Bronchial epithelial cell (primary cell): ENCODE measurements around the gene ARHGAP23. TPM values are rescaled to one million over a fixed set of nuclear protein-coding genes. Genes with fewer than 3 reads are reported as not detected.
"Not testable (repeated sequence)": the region's sequence is repeated elsewhere in the genome, so short reads cannot be mapped to it uniquely, and the experiment has no call there.

Experiments used
- DNase-seq: peaks from one replicate; pipeline ENCODE4 v3.0.0-alpha.2; 2010; ENCODE audit warnings: low read depth
- FAIRE-seq: peaks from 2 replicates; lab custom pipeline; 2011; peaks lifted over from hg19 to GRCh38; lab: Jason Lieb, UNC
- H3K27me3 ChIP-seq: 2 replicates; pipeline ENCODE4 v1.5.1; 2011; ENCODE audit warnings: low read length; ENCODE audit not compliant: control insufficient read depth, insufficient read depth
- H3K36me3 ChIP-seq: 2 replicates; pipeline ENCODE4 v1.5.1; 2011; ENCODE audit warnings: low read length; ENCODE audit not compliant: control insufficient read depth, insufficient read depth
- H3K4me3 ChIP-seq: 2 replicates; pipeline ENCODE4 v1.5.1; 2011; ENCODE audit warnings: mild to moderate bottlenecking, low read depth, low read length, control low read depth
- total RNA-seq: library from RNA; depleted of rRNA; stranded (reverse); fragments of >200 nt; gene quantifications from 2 replicates; pipeline ENCODE4 v1.2.1, GENCODE V29; 2014
- TF ChIP-seq, protein P1 (sequence below): IDR thresholded peaks from 2 replicates; pipeline ENCODE4 v1.5.1; 2011; ENCODE audit warnings: mild to moderate bottlenecking, moderate library complexity, low read length, control low read depth, inconsistent platforms; ENCODE audit not compliant: insufficient read depth, severe bottlenecking

ARHGAP23 gene
- total RNA-seq, 1 donor from 2014 or later = 15.8 TPM

DNA sequence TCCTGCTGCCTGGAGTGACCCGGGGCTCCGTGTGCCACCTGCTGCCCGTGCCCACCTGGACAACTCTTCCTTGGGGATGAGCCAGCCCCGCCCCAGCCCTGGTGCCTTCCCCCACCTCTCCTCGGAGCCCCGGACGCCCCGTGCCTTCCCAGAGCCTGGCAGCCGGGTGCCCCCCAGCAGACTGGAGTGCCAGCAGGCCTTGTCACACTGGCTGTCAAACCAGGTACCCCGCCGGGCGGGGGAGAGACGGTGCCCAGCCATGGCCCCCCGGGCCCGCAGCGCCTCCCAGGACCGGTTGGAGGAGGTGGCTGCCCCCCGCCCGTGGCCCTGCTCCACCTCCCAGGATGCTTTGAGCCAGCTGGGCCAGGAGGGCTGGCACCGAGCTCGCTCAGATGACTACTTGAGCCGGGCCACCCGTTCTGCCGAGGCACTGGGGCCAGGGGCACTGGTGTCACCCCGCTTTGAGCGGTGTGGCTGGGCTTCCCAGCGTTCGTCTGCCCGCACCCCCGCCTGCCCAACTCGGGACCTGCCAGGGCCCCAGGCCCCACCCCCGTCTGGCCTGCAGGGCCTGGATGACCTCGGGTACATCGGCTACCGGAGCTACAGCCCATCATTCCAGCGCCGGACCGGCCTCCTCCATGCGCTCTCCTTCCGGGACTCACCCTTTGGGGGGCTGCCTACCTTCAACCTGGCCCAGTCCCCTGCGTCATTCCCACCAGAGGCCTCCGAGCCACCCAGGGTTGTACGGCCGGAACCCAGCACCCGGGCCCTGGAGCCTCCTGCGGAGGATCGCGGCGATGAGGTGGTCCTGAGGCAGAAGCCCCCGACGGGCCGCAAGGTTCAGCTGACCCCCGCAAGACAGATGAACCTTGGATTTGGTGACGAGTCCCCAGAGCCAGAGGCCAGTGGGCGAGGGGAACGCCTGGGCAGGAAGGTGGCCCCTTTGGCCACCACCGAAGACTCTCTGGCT is 38.4 kb downstream of the ARHGAP23 start:
- FAIRE-seq (no peak), DNase-seq (no peak)
- no peak overlapping the region for H3K4me3 ChIP-seq
- peaks cover 36% of the 10 kb centered on the region for H3K36me3 ChIP-seq
- TF ChIP-seq, protein P1, sequence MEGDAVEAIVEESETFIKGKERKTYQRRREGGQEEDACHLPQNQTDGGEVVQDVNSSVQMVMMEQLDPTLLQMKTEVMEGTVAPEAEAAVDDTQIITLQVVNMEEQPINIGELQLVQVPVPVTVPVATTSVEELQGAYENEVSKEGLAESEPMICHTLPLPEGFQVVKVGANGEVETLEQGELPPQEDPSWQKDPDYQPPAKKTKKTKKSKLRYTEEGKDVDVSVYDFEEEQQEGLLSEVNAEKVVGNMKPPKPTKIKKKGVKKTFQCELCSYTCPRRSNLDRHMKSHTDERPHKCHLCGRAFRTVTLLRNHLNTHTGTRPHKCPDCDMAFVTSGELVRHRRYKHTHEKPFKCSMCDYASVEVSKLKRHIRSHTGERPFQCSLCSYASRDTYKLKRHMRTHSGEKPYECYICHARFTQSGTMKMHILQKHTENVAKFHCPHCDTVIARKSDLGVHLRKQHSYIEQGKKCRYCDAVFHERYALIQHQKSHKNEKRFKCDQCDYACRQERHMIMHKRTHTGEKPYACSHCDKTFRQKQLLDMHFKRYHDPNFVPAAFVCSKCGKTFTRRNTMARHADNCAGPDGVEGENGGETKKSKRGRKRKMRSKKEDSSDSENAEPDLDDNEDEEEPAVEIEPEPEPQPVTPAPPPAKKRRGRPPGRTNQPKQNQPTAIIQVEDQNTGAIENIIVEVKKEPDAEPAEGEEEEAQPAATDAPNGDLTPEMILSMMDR = no peak
- H3K27me3 ChIP-seq = no peaks in the 10 kb centered on the region

DNA sequence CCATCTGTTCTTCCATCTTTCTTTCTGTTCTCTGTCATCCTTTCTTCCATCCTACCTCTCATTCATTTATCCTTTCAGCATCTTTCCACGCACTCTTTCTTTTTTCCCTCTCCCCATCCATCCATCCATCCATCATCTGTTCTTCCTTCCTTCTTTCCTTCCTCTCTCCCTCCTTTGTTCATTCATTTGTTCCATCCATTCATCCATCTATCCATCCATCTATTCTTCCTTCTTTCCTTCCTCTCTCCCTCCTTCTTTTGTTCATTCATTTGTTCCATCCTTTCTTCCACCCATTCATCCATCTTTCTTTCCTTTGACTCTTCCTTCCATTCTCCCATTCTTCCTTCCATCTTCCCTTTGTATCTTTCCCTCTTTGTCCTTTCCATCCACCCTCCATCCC is 39.2 kb downstream of the ARHGAP23 start:
- Histone ChIP-seq H3K4me3 (no peak overlapping the region), H3K27me3 (no peaks in the 10 kb centered on the region), H3K36me3 (peaks cover 38% of the 10 kb centered on the region)
- TF ChIP-seq, protein P1 = no peak
- DNase-seq (no peak), FAIRE-seq (no peak)

DNA sequence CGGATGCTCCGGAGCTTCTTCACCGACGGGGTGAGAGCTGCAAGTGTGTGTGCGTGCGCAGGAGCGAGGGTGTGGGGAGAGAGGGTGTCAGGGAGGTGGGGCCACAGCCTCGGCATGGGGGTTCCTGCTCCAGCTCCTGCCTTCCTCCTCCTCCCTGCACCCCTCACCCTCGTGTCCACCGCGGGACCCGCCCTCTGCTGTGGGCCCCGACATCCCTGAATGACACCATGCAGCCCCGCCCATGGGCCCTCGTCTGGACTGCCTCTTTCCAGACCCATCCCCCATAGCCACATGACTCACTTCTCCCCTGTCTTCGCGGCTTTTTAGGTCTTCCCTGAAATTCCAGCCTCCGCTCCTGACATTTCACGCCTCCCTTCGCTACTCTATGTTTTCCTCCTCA is 41.6 kb downstream of the ARHGAP23 start:
- TF ChIP-seq, protein P1 = no peak
- Histone ChIP-seq H3K27me3 (no peaks in the 10 kb centered on the region), H3K36me3 (peaks cover 39% of the 10 kb centered on the region), H3K4me3 (no peak overlapping the region)
- FAIRE-seq (no peak), DNase-seq (no peak)

DNA sequence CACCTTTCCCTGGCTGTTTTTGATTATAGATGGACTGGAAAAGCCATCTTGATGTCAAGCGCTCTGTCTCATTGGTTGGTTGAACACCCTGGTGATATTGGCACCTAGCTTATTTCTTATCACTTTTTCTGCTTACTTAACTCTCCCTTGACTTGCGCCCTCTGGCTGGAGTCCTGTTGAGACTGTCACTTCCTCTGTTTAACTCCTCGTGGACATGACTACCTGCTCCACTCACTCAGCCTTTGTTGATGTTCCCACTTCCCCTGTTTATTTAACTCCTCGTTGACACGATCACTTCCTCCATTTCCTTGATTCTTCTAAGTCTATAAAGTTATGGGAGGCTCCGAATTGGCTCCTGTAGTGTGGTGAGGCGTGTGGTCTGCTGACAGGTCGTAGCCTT is 43.0 kb downstream of the ARHGAP23 start:
- H3K36me3 ChIP-seq = peaks cover 41% of the 10 kb centered on the region
- not testable (repeated sequence) for H3K4me3 ChIP-seq, FAIRE-seq, H3K27me3 ChIP-seq
- TF ChIP-seq, protein P1 = peak; percentile 15
- peak; percentile 41 for DNase-seq

DNA sequence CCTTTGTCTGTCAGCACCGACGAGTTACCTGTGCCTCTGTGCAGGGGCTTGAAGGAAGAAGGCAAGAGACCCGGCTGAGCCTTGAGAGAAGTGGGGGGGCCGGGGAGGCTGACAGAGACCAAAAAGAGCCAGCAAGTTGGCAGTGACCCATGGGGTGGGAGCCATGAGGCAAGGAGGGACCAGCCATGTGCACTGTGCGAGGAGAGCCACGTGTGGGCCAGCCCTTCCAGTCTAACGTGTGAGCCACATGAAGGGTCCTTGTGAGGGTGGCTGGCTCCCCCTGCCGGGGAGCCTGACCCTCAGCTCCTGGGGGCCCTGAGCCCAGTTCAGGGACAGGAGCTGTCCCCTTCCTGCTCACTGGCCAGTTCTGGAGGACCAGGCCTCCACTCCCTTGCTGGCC is 46.4 kb downstream of the ARHGAP23 start:
- H3K4me3 ChIP-seq, DNase-seq, H3K27me3 ChIP-seq, FAIRE-seq: not testable (repeated sequence)
- peaks cover 34% of the 10 kb centered on the region for H3K36me3 ChIP-seq
- TF ChIP-seq, protein P1 = peak; percentile 45
